K562 (cell line): Measurements from ENCODE around the gene HNF4A. TPM values are rescaled to one million over a fixed set of nuclear protein-coding genes. Genes with fewer than 3 reads are reported as not detected.
A peak's percentile ranks its signal among the peaks of the same experiment; 100 is the strongest.

Experiments used
- CREM ChIP-seq: IDR thresholded peaks from 2 replicates; pipeline ENCODE4 v1.6.1; 2014; ENCODE audit warnings: antibody characterized with exemption, low read depth
- GABPB1 ChIP-seq: sonication (generic); formaldehyde crosslinking; IDR thresholded peaks from 2 replicates; pipeline ENCODE4 v1.8.0; 2022; ENCODE audit warnings: mild to moderate bottlenecking, missing genetic modification reagents
- HOXB6 ChIP-seq: fragments of 250-450 bp; sonication (Bioruptor Pico); IDR thresholded peaks from 2 replicates; pipeline ENCODE4 v1.5.1; 2022; ENCODE audit warnings: mild to moderate bottlenecking, borderline replicate concordance
- MYC ChIP-seq, 2 experiments: fragments of 250-450 bp in 1 of 2; sonication (Bioruptor Pico) in 1 of 2; IDR thresholded peaks; 2 replicates each; pipeline versions ENCODE4 v1.5.1 to v1.6.1; 2012 to 2021; ENCODE audit warnings: low read depth in 2 of 2, borderline replicate concordance in 1 of 2, improper control_type of control experiment in 1 of 2, low read length in 1 of 2, mild to moderate bottlenecking in 1 of 2, moderate library complexity in 1 of 2
- NRF1 ChIP-seq, 2 experiments: fragments of 450-650 bp; IDR thresholded peaks in 1 of 2; conservative IDR thresholded peaks in 1 of 2; 2 replicates each; pipeline ENCODE4 v1.6.1; 2014; ENCODE audit warnings: mild to moderate bottlenecking in 2 of 2
- ZNF586 ChIP-seq: fragments of 450-650 bp; formaldehyde crosslinking; conservative IDR thresholded peaks from 2 replicates; pipeline ENCODE4 v1.4.0; 2020; ENCODE audit warnings: mild to moderate bottlenecking, moderate library complexity
- polyA plus RNA-seq, 8 experiments: library from polyadenylated mRNA; depleted of rRNA in 4 of 8; stranded (reverse) in 5 of 8; unstranded in 3 of 8; fragments of >200 nt; fragmentation: Nextera tagmentation in 2 of 8; fragmentation: Illumina TruSeq in 1 of 8; extraction: Ambion mirVana in 2 of 8; extraction: Trizol in 1 of 8; gene quantifications; 2 replicates each; pipeline versions ENCODE4 v1.2.1 to v1.2.3, GENCODE V29; 2011 to 2014; ENCODE audit warnings: inconsistent platforms in 1 of 8, missing spikeins in 1 of 8
- total RNA-seq, 7 experiments: library from RNA; depleted of rRNA in 6 of 7; stranded (reverse); fragments of >200 nt in 6 of 7; fragmentation: Illumina TruSeq in 2 of 7; extraction: Trizol in 2 of 7; gene quantifications; 2 replicates each; pipeline versions ENCODE4 v1.2.1 to v1.2.3, GENCODE V29; 2011 to 2021; ENCODE audit warnings: low replicate concordance in 1 of 7
- TF ChIP-seq, protein P1 (sequence below), 2 experiments: fragments of 450-650 bp; IDR thresholded peaks; 2 replicates each; pipeline ENCODE4 v1.6.1; 2018; ENCODE audit warnings: mild to moderate bottlenecking in 2 of 2, low read depth in 1 of 2; ENCODE audit not compliant: partially characterized antibody in 2 of 2
- TF ChIP-seq, protein P2 (sequence below): fragments of 450-650 bp; IDR thresholded peaks from 2 replicates; pipeline ENCODE4 v1.6.1; 2016; ENCODE audit warnings: low read depth
- TF ChIP-seq, protein P3 (sequence below): fragments of 450-650 bp; IDR thresholded peaks from 2 replicates; pipeline ENCODE4 v1.6.1; 2016

HNF4A gene
- total and polyA plus RNA-seq, 9 of the 15 experiments (the other 6 are each of a cell fraction or from before 2014, with no cell fraction given) = 0.03 to 0.27 (median 0.08) TPM; not detected in 5

DNA sequence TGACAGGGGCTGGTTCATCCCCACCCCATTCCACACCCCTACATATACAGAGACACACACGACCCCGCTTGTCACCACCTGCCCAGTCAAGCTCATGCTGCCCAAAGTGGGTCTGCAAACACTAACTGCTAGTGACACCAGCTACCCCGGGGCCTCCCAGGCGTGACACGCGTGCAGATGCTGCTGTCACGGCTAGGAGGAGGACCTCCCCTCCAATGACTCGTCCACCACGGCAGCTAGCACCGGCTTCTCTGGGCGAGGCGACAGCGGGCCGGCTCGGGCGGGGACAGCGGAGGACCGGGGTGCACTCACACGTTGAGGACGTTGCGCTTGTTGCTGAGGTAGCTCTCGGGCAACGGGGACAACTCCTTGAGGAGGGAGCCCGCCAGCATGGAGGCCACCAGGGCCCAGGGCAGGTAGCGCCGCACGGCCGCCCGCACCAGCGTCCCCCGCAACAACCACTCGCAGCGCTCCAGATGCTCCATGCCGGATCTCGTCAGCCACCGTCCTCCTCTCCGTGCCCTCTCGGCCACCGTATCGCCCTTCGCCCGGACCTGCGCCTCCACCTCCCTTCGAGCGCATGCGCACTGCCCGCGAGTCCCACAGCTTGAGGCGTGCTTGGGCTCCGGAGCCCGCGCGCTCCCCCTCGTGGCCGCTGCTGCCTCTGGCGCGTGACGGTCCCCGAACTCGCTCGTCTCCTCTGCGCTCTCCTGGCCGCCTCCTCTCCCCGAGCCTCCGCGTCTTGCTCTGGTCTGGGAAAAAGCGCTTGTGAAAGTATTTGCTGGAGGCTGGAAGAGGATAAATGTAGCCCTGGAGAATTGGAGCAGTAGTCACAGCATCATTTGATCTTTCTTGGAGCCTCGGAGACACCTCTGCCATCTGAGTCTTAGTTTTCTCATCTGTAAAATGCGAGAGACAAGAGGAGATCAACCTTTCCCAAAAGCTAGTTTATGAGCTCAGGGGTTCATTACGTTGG is 44.5 kb upstream of the HNF4A start, which contains the start of gene FITM2 (continued):
- TF ChIP-seq NRF1 (conservative IDR thresholded peaks at IDR 0.05 in 1 of 2, IDR thresholded peaks at IDR 0.05 in 1 of 2) (peak; percentile 98), MYC (IDR thresholded peaks at IDR 0.05; ENCODE audit: low read depth, low read length) (peak; percentile 86), MYC (CRISPR knock-in tag; IDR thresholded peaks at IDR 0.05; ENCODE audit: borderline replicate concordance, low read depth) (peak; percentile 69; the same call in 1 of the 2 replicates), ZNF586 (CRISPR knock-in tag) (no peak), GABPB1 (CRISPR knock-in tag) (peak; percentile 82), HOXB6 (no peak), CREM (peak; percentile 74; the same call in 1 of the 2 replicates)
- TF ChIP-seq, protein P1, sequence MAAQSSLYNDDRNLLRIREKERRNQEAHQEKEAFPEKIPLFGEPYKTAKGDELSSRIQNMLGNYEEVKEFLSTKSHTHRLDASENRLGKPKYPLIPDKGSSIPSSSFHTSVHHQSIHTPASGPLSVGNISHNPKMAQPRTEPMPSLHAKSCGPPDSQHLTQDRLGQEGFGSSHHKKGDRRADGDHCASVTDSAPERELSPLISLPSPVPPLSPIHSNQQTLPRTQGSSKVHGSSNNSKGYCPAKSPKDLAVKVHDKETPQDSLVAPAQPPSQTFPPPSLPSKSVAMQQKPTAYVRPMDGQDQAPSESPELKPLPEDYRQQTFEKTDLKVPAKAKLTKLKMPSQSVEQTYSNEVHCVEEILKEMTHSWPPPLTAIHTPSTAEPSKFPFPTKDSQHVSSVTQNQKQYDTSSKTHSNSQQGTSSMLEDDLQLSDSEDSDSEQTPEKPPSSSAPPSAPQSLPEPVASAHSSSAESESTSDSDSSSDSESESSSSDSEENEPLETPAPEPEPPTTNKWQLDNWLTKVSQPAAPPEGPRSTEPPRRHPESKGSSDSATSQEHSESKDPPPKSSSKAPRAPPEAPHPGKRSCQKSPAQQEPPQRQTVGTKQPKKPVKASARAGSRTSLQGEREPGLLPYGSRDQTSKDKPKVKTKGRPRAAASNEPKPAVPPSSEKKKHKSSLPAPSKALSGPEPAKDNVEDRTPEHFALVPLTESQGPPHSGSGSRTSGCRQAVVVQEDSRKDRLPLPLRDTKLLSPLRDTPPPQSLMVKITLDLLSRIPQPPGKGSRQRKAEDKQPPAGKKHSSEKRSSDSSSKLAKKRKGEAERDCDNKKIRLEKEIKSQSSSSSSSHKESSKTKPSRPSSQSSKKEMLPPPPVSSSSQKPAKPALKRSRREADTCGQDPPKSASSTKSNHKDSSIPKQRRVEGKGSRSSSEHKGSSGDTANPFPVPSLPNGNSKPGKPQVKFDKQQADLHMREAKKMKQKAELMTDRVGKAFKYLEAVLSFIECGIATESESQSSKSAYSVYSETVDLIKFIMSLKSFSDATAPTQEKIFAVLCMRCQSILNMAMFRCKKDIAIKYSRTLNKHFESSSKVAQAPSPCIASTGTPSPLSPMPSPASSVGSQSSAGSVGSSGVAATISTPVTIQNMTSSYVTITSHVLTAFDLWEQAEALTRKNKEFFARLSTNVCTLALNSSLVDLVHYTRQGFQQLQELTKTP (IDR thresholded peaks at IDR 0.05; ENCODE audit: low read depth in 1 of 2, partially characterized antibody in 2 of 2) = no peak
- TF ChIP-seq, protein P2, sequence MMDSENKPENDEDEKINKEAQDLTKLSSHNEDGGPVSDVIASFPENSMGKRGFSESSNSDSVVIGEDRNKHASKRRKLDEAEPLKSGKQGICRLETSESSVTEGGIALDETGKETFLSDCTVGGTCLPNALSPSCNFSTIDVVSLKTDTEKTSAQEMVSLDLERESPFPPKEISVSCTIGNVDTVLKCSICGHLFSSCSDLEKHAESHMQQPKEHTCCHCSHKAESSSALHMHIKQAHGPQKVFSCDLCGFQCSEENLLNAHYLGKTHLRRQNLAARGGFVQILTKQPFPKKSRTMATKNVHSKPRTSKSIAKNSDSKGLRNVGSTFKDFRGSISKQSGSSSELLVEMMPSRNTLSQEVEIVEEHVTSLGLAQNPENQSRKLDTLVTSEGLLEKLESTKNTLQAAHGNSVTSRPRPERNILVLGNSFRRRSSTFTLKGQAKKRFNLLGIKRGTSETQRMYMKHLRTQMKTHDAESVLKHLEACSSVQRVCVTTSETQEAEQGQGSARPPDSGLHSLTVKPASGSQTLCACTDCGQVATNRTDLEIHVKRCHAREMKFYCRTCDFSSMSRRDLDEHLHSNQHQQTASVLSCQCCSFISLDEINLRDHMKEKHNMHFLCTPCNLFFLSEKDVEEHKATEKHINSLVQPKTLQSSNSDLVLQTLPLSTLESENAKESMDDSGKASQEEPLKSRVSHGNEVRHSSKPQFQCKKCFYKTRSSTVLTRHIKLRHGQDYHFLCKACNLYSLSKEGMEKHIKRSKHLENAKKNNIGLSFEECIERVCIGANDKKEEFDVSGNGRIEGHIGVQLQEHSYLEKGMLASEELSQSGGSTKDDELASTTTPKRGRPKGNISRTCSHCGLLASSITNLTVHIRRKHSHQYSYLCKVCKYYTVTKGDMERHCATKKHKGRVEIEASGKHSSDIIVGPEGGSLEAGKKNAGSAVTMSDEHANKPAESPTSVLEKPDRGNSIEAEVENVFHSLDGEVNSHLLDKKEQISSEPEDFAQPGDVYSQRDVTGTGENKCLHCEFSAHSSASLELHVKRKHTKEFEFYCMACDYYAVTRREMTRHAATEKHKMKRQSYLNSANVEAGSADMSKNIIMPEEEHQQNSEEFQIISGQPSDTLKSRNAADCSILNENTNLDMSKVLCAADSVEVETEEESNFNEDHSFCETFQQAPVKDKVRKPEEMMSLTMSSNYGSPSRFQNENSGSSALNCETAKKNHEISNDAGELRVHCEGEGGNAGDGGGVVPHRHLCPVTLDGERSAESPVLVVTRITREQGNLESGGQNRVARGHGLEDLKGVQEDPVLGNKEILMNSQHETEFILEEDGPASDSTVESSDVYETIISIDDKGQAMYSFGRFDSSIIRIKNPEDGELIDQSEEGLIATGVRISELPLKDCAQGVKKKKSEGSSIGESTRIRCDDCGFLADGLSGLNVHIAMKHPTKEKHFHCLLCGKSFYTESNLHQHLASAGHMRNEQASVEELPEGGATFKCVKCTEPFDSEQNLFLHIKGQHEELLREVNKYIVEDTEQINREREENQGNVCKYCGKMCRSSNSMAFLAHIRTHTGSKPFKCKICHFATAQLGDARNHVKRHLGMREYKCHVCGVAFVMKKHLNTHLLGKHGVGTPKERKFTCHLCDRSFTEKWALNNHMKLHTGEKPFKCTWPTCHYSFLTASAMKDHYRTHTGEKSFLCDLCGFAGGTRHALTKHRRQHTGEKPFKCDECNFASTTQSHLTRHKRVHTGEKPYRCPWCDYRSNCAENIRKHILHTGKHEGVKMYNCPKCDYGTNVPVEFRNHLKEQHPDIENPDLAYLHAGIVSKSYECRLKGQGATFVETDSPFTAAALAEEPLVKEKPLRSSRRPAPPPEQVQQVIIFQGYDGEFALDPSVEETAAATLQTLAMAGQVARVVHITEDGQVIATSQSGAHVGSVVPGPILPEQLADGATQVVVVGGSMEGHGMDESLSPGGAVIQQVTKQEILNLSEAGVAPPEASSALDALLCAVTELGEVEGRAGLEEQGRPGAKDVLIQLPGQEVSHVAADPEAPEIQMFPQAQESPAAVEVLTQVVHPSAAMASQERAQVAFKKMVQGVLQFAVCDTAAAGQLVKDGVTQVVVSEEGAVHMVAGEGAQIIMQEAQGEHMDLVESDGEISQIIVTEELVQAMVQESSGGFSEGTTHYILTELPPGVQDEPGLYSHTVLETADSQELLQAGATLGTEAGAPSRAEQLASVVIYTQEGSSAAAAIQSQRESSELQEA = peak; percentile 98
- TF ChIP-seq, protein P3, sequence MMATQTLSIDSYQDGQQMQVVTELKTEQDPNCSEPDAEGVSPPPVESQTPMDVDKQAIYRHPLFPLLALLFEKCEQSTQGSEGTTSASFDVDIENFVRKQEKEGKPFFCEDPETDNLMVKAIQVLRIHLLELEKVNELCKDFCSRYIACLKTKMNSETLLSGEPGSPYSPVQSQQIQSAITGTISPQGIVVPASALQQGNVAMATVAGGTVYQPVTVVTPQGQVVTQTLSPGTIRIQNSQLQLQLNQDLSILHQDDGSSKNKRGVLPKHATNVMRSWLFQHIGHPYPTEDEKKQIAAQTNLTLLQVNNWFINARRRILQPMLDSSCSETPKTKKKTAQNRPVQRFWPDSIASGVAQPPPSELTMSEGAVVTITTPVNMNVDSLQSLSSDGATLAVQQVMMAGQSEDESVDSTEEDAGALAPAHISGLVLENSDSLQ = no peak
